ENCODE results near the gene SGMS2. TPM values are rescaled to one million over a fixed set of nuclear protein-coding genes. Genes with fewer than 3 reads are reported as not detected.

SGMS2 gene
- polyA plus RNA-seq, 1 donor: 8.5 TPM

GRCh38 chr4:107828315-107829090 lies 3.8 kb downstream of the SGMS2 start:
- DNase-seq (ENCODE audit: low read depth): no peak

DNA sequence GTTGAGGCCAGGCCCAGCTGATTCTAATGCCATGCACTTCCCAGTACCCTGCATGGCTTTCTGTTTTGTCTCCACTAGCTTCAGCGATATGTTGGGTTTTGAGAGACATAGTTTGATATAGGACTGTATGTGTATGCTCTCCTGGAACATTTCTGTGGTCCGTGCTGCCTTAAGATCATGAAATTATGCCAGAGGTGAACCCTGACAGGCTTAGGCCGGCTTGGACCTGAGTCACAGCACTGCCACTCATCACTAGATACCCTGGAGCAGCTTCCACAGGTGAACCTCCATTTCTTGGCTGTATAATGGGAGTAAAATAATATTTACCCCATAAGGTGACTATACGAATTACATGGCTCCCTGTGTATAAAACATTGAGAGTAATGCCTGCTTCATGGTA lies 6.4 kb downstream of the SGMS2 start:
- no peak for DNase-seq (ENCODE audit: low read depth)

DNA sequence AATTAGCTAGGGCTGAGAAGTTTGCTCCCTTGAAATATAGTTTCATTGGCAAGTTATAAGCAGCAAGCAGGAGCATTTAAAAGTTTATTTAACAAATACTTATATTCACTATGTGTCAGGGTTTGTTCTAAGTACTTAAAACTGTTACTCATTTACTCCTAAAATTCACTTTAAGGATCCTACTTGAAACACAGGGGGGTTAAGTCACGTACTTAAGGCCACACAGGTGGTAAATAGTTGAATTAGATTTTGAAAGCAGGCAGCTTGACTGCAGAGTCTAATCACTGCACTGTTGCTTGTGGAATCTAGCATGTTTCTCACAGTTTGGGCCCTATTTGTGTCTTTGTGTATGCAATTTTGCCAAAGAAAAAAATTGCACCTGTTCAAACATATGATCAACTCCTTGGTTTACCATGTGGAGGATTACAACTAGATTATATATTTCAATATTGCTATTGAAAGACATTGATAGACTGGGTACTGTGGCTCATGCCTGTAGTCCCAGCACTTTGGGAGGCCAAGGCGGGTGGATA lies 7.6 kb downstream of the SGMS2 start:
- no peak for DNase-seq (ENCODE audit: low read depth)

GRCh38 chr4:107834241-107834794 lies 9.6 kb downstream of the SGMS2 start:
- no peak for DNase-seq (ENCODE audit: low read depth)

GRCh38 chr4:107835406-107835805 lies 10.7 kb downstream of the SGMS2 start:
- no peak for DNase-seq (ENCODE audit: low read depth)

GRCh38 chr4:107837317-107837716 lies 12.6 kb downstream of the SGMS2 start:
- no peak for DNase-seq (ENCODE audit: low read depth)

GRCh38 chr4:107837776-107838618 lies 13.3 kb downstream of the SGMS2 start:
- DNase-seq (ENCODE audit: low read depth): no peak

GRCh38 chr4:107838861-107839565 lies 14.3 kb downstream of the SGMS2 start:
- no peak for DNase-seq (ENCODE audit: low read depth)

DNA sequence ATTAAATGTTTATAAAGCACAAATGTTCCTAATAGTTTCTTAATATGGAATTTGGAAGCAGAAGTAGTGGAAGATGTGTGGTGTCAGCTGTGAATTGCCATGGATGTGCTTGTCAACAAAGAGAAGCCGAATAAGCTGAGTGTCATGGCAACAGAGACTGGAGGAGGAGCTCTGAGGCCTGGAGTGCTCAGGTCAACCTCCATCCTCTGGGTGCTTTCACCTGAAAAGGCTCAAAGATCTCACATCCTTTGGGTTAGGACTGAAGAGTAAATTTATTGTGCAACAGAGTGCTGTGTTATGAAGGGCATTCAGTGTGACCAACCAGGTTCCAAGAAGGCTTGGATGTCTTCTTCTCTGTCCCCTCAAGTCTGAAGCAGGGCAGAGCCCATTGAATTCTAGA lies 18.7 kb downstream of the SGMS2 start:
- DNase-seq (ENCODE audit: low read depth): no peak

- DNase-seq (ENCODE audit: low read depth): no peak
These were observed 20.9 kb downstream of the SGMS2 start for GRCh38 chr4:107845681-107846080.

- DNase-seq (ENCODE audit: low read depth): no peak
These were observed 25.7 kb downstream of the SGMS2 start for GRCh38 chr4:107850438-107850837.

- DNase-seq (ENCODE audit: low read depth): peak; percentile 16
These were observed 29.0 kb downstream of the SGMS2 start for GRCh38 chr4:107853444-107854355.

- peak; percentile 86 for DNase-seq (ENCODE audit: low read depth)
These were observed 29.8 kb downstream of the SGMS2 start for GRCh38 chr4:107854356-107855022.

- no peak for DNase-seq (ENCODE audit: low read depth)
These were observed 31.0 kb downstream of the SGMS2 start for GRCh38 chr4:107855723-107856122.

DNA sequence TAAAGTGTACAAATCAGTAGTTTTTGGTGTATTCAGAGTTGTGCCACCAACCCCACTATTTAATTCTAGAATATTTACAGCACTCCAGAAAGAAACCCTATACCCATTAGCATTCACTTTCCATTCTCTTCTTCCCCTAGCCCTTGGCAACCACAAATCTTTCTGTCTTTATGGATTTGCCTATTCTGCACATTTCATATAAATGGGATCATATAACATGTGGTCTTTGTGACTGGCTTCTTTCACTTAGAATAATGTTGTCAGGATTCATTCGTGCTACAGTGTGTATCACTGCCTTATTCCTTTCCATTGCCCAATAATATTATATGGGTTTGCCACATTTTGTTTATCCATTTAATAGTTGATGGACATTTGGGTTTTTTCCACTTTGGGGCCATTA lies 32.2 kb downstream of the SGMS2 start:
- no peak for DNase-seq (ENCODE audit: low read depth)

DNA sequence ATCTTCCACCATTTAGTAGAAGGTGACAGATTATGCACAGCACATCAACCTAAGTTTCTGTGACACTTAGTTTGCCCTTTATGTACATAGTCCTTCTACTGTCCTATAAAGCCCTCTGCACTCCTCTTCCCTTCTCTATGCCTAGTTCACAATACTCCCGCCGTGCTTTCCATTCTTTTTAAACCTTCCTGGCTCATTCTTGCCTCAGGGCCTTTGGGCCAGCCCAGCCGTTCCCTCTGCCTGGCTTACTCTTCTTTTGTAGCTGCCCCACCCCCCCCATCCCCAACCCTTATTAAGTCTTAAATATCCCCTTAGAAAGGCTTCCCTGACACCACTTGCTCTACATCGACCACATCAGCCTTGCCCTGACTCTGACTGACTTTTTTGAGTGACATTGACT lies 33.0 kb downstream of the SGMS2 start:
- no peak for DNase-seq (ENCODE audit: low read depth)

DNA sequence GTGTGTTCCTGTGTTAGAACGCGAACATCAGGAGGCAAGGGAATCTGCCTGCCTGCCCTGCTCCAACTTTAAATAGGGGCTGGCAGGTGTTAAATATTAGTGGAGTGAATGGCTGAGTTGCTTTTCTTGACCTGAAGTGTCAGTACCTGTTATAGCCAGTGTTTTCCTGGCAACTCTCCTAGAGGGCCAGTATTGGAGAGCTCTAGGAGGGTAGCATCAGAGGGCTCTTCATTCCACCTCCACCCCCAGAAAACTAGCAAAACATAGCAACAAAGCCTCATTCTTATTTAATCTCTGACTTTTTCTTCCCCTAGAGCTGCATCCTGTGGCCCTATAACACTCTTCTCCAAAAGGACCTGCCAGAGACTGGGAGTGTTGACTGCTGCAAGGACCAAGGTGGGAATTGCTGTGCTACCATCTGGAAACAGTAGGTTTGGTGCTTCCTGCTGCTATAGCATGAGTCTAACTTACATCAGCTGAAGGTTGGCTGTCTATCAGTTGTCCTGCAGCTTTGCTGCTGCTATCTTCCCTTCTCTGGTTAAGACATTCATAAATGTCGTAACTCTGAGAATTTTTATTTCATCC lies 33.5 kb downstream of the SGMS2 start:
- DNase-seq (ENCODE audit: low read depth): no peak

DNA sequence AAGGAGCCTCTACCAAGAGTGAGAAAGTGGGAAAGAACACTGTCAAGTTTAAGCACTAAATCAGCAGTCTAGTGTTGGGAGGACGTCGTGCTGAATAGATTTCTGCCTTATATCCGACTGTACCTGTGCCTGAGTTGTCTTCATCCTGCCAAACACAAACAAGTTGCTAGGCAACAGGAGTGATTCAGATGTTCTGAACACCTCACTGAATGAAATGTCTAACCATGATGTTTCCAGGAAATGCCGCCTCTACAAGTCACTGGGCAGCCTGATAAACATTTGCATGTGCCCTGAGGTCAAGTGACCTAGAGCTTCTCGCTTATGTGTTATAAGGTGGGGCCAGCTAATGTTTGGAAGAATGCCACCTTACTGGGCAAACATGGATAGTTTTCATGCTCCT lies 37.9 kb downstream of the SGMS2 start:
- no peak for DNase-seq (ENCODE audit: low read depth)

DNA sequence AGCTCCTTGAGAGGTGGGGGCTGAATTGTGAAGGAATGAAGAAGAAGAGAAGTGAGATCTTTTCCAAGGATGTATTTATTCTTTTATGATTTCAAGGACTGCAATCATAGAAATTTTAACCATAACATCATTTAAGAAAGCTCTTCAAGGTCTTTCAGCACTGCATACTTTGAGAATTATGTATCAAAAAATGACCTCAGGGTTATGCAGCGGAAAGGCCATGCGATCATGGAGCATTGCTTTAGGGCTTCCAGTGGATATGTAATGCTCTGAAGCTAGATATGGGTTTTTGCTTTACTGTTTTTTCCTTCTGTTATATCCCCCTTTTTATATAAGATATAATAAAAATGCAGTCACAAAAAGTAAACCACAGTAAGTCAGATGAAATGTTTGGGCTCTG lies 38.7 kb downstream of the SGMS2 start:
- DNase-seq (ENCODE audit: low read depth): no peak

DNA sequence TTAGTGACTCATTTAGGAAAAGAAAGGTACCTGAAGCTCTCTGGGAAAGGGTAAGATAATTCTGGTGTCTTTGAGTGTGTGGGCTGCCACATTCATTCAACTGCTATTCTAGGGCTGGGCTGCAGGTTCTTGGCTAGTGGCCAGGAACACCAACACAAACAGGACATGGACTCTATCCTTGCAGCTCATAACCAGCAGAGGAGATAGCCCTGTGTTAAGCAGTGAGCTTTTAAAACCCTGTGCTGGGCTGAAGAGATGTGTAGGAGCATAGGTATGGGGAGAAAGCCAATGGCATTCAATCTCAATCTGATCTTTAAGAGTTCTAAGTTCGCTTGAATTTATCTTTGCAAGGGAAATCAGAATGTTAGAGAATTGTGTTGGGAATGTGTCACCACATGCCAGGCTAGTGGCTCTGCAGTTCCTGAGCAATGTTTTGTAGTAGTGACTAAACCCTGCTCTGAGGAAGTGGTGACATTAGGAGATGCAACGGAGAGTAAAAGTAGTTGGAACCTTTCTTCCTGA lies 39.2 kb downstream of the SGMS2 start:
- no peak for DNase-seq (ENCODE audit: low read depth)
